Measurements from ENCODE around the gene FRG2. TPM values are rescaled to one million over a fixed set of nuclear protein-coding genes. Genes with fewer than 3 reads are reported as not detected.
"Not testable (repeated sequence)": the region's sequence is repeated elsewhere in the genome, so short reads cannot be mapped to it uniquely, and the experiment has no call there.

FRG2 gene
- not detected for total RNA-seq

- DNase-seq (ENCODE audit: low spot score in 2 of 2); H3K36me3 ChIP-seq; H3K4me3 ChIP-seq; intact Hi-C loops (cut with DNase I; ENCODE audit: low total_unique reads); H3K9me3 ChIP-seq; H3K27me3 ChIP-seq; H3K27ac ChIP-seq; H3K4me1 ChIP-seq: not testable (repeated sequence)
Measured at GRCh38 chr4:190027156-190027555, at the start of gene FRG2. FRG2 (minus strand) TSS chr4:190027256; CDS start chr4:190027204, 52 bp downstream.

DNA sequence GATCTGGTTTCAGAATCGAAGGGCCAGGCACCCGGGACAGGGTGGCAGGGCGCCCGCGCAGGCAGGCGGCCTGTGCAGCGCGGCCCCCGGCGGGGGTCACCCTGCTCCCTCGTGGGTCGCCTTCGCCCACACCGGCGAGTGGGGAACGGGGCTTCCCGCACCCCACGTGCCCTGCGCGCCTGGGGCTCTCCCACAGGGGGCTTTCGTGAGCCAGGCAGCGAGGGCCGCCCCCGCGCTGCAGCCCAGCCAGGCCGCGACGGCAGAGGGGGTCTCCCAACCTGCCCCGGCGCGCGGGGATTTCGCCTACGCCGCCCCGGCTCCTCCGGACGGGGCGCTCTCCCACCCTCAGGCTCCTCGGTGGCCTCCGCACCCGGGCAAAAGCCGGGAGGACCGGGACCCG lies 41.3 kb upstream of the FRG2 start:
- peak in 1 of 2 donors; percentile 82 for DNase-seq (ENCODE audit: low spot score in 2 of 2)
- intact Hi-C loops (cut with DNase I; ENCODE audit: low total_unique reads): not testable (repeated sequence)

GRCh38 chr4:190064805-190065204 lies 37.7 kb upstream of the FRG2 start:
- H3K4me3 ChIP-seq; H3K4me1 ChIP-seq; H3K27me3 ChIP-seq; intact Hi-C loops (cut with DNase I; ENCODE audit: low total_unique reads); H3K36me3 ChIP-seq; H3K27ac ChIP-seq; H3K9me3 ChIP-seq; DNase-seq (ENCODE audit: low spot score in 2 of 2): not testable (repeated sequence)

More for the DNA sequence above, 41.3 kb upstream of the FRG2 start:
- H3K4me3 ChIP-seq, H3K4me1 ChIP-seq, H3K27ac ChIP-seq, H3K27me3 ChIP-seq, H3K9me3 ChIP-seq, H3K36me3 ChIP-seq: not testable (repeated sequence)

GRCh38 chr4:190064342-190064741 lies 37.3 kb upstream of the FRG2 start, which contains the start of gene DBET:
DBET (plus strand) TSS chr4:190064502.
- H3K4me3 ChIP-seq; H3K27ac ChIP-seq; H3K36me3 ChIP-seq; H3K27me3 ChIP-seq; H3K9me3 ChIP-seq; DNase-seq (ENCODE audit: low spot score in 2 of 2); H3K4me1 ChIP-seq; intact Hi-C loops (cut with DNase I; ENCODE audit: low total_unique reads): not testable (repeated sequence)

- H3K4me3 ChIP-seq; H3K36me3 ChIP-seq; intact Hi-C loops (cut with DNase I; ENCODE audit: low total_unique reads); H3K27me3 ChIP-seq; H3K9me3 ChIP-seq; H3K4me1 ChIP-seq; DNase-seq (ENCODE audit: low spot score in 2 of 2); H3K27ac ChIP-seq: not testable (repeated sequence)
Measured at GRCh38 chr4:190058997-190059396, 31.9 kb upstream of the FRG2 start.

DNA sequence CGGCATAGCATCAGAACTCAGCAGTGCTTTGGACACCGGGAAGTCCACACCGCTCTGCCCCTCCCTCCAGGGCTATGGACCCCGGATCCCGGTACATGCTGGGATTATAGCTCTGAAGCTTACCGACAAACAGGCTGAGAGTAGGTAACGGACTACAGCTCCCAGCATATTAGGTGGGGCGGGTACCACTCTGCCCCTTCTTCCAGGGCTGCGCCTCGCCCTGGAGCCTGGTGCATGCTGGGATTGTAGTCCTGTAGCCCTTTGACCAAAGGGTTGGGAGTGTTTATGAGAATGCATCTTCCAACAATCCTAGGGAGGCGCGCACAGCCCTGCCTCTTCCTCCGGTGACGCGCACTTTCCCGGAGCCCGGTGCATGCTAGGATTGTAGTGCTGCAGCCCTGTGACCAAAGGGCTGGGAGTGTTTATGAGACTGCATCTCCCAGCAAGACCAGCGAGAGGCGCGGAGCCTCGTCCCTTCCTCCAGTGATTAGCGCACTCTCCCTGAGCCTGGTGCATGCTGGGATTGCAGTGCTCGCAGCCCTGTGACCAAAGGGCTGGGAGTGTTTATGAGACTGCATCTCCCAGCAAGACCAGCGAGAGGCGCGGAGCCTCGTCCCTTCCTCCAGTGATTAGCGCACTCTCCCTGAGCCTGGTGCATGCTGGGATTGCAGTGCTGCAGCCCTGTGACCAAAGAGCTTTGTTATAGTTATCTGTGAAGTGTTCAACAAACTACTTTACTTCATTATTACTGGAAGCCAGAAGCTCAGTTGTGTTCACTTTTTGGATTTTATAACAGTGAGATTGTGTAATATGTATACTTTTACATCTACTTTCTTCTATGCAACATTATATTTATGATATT lies 22.6 kb upstream of the FRG2 start:
- H3K27ac ChIP-seq; DNase-seq (ENCODE audit: low spot score in 2 of 2); H3K27me3 ChIP-seq; H3K4me3 ChIP-seq; H3K36me3 ChIP-seq; intact Hi-C loops (cut with DNase I; ENCODE audit: low total_unique reads); H3K9me3 ChIP-seq; H3K4me1 ChIP-seq: not testable (repeated sequence)

GRCh38 chr4:190047627-190048026 lies 20.6 kb upstream of the FRG2 start:
- intact Hi-C loops (cut with DNase I; ENCODE audit: low total_unique reads): not testable (repeated sequence)

GRCh38 chr4:190040873-190041272 lies 13.8 kb upstream of the FRG2 start:
- H3K27me3 ChIP-seq; intact Hi-C loops (cut with DNase I; ENCODE audit: low total_unique reads); H3K36me3 ChIP-seq; H3K4me3 ChIP-seq; H3K9me3 ChIP-seq; H3K27ac ChIP-seq; H3K4me1 ChIP-seq; DNase-seq (ENCODE audit: low spot score in 2 of 2): not testable (repeated sequence)

More at GRCh38 chr4:190047627-190048026, 20.6 kb upstream of the FRG2 start:
- not testable (repeated sequence) for H3K4me1 ChIP-seq; H3K27me3 ChIP-seq; H3K27ac ChIP-seq; DNase-seq (ENCODE audit: low spot score in 2 of 2); H3K4me3 ChIP-seq; H3K36me3 ChIP-seq; H3K9me3 ChIP-seq

DNA sequence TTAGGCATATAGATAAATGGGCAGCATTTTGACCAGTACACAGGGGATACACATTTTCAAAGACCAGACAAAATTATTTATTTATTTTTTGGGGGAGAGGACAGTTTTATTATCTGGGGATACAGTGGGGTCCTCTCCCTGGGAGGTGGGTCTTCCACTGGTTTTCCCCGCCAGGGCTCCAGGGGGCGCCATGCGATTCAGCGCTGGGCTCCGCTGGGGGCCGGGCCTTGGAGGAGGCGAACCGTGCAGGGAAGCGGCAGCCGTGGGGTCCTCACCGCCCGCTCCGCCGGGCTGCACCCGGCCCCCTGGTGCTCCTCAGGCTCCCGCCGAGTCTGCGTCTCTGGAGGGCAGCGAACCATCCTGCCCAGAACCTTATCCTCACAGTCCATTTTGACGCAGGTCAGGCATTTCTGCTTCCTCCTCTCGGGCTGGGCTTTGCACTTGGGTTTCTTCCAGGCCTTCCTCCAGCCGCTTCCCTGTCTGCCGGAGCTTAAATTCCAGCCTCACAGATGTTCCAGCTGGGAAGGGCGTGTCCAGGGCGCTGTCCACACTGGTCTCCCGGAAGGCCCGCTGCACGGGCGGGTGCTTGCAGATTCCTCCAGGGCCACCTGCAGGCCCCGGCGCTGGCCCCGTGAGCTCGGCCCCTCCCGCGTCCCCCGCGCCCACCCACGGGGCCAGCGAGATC lies 10.8 kb upstream of the FRG2 start:
- H3K27me3 ChIP-seq; H3K27ac ChIP-seq; H3K9me3 ChIP-seq; H3K36me3 ChIP-seq; intact Hi-C loops (cut with DNase I; ENCODE audit: low total_unique reads); H3K4me1 ChIP-seq; DNase-seq (ENCODE audit: low spot score in 2 of 2): not testable (repeated sequence)
- peak overlapping the region in 2 of 3 donors; percentile 30 to 62 for H3K4me3 ChIP-seq

- H3K4me3 ChIP-seq: not testable (repeated sequence)
Measured at GRCh38 chr4:190031264-190031663, 4.2 kb upstream of the FRG2 start.

GRCh38 chr4:190022614-190023281 lies 4.3 kb downstream of the FRG2 start:
- intact Hi-C loops (cut with DNase I; ENCODE audit: low total_unique reads); DNase-seq (ENCODE audit: low spot score in 2 of 2); H3K4me1 ChIP-seq; H3K9me3 ChIP-seq; H3K27ac ChIP-seq; H3K36me3 ChIP-seq: not testable (repeated sequence)
- Histone ChIP-seq H3K4me3 (peak overlapping the region; percentile 17 to 57 (median 32)), H3K27me3 (peaks cover 0 to 35% of the 10 kb centered on the region in 2 donors)

More at GRCh38 chr4:190031264-190031663, 4.2 kb upstream of the FRG2 start:
- H3K9me3 ChIP-seq; H3K4me1 ChIP-seq; H3K27ac ChIP-seq; H3K27me3 ChIP-seq; DNase-seq (ENCODE audit: low spot score in 2 of 2); intact Hi-C loops (cut with DNase I; ENCODE audit: low total_unique reads); H3K36me3 ChIP-seq: not testable (repeated sequence)

- H3K9me3 ChIP-seq; H3K27ac ChIP-seq; DNase-seq (ENCODE audit: low spot score in 2 of 2); H3K36me3 ChIP-seq; H3K4me1 ChIP-seq; intact Hi-C loops (cut with DNase I; ENCODE audit: low total_unique reads): not testable (repeated sequence)
- H3K4me3 ChIP-seq: peak overlapping the region in 2 of 3 donors; percentile 21 to 46
- H3K27me3 ChIP-seq: peaks cover 0 to 43% of the 10 kb centered on the region in 2 donors
Measured at GRCh38 chr4:190021973-190022372, 5.1 kb downstream of the FRG2 start.

All from breast epithelium (tissue), 4 donors.